ENCODE results near the gene RPN1.

GRCh38 chr3:128698211-128699047 is 47.8 kb upstream of the RPN1 start:
- TF ChIP-seq POLR2A (IDR thresholded peaks at IDR 0.05; ENCODE audit: low read length) (no peak), GATA1 (IDR thresholded peaks at IDR 0.05; ENCODE audit: low read depth, low read length) (no peak)
